Measurements from ENCODE around the gene CNR1.

The CNR1 gene

GRCh38 chr6:88165087-88165843 lies 882 bp downstream of the CNR1 start:
- no peak for DNase-seq
- TF ChIP-seq POLR2A (IDR thresholded peaks at IDR 0.05; ENCODE audit: low read length) (no peak), GATA1 (IDR thresholded peaks at IDR 0.05; ENCODE audit: low read depth, low read length) (no peak)

DNA sequence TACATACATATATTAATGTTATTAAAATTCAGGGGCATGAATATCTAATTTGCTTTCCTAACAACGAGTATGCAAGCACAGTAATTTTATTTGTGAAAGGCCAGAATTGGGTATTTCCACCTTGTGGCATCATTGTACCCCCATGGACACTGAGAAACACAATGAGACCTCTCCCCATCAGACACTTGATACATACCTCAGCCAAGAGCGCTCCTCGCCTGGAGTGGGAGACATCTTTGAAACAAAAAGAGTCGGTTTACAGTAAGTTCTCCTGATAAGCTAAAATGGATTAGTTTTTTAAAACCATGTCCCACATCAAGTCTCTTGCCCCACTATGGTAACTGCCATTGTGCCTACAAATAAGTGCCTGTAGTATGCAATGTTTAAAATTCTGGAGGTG lies 2.1 kb downstream of the CNR1 start:
- no peak for TF ChIP-seq GATA1 (IDR thresholded peaks at IDR 0.05; ENCODE audit: low read depth, low read length)
- DNase-seq: no peak

DNA sequence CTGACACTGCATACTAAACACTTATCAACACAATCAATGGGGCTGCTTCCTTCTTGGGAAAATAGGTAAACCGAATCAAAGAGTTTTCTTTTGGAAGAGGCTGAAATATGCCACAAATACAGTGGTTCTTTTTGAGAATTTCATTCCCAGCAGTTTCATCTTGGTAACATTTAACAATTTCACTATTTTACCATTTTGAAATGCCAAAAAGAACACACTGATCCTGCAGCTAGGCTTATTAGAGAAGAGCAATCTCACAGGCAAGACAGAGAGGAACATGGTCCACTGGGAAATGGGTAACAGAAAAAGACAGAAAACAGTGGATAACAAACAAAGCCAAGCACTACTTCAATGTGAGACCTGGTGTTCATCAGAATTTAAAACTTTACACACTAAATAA lies 2.5 kb downstream of the CNR1 start:
- TF ChIP-seq GATA1 (IDR thresholded peaks at IDR 0.05; ENCODE audit: low read depth, low read length) (no peak), POLR2A (IDR thresholded peaks at IDR 0.05; ENCODE audit: low read length) (no peak)
- no peak for DNase-seq

GRCh38 chr6:88161940-88162339 lies 4.2 kb downstream of the CNR1 start:
- TF ChIP-seq GATA1 (IDR thresholded peaks at IDR 0.05; ENCODE audit: low read depth, low read length) (no peak), POLR2A (IDR thresholded peaks at IDR 0.05; ENCODE audit: low read length) (no peak)
- DNase-seq: no peak

- TF ChIP-seq GATA1 (IDR thresholded peaks at IDR 0.05; ENCODE audit: low read depth, low read length) (no peak), POLR2A (IDR thresholded peaks at IDR 0.05; ENCODE audit: low read length) (no peak)
- no peak for DNase-seq
Observed at GRCh38 chr6:88157106-88157505, 9.0 kb downstream of the CNR1 start.

- TF ChIP-seq GATA1 (IDR thresholded peaks at IDR 0.05; ENCODE audit: low read depth, low read length) (no peak), POLR2A (IDR thresholded peaks at IDR 0.05; ENCODE audit: low read length) (no peak)
- no peak for DNase-seq
Observed at GRCh38 chr6:88145298-88145963, 20.7 kb downstream of the CNR1 start.

DNA sequence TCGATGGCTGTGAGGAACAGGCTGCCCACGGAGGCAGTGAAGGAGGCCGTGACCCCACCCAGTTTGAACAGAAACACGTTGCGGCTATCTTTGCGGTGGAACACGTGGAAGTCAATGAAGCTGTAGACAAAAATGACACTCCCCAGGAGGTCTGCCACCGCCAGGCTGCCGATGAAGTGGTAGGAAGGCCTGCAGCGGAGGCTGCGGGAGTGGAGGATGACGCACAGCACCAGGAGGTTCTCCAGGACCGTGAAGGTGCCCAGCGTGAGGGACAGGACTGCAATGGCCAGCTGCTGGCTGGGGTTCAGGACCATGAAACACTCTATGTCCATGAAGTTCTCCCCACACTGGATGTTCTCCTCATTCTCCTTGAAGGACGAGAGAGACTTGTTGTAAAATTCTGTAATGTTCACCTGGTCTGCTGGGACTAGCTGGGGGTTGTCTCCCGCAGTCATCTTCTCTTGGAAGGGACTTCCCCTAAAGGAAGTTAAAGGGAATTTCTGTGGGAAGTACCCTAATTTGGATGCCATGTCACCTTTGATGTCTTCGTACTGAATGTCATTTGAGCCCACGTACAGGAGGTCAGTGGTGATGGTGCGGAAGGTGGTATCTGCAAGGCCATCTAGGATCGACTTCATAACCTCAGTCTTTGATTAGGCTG lies 21.4 kb downstream of the CNR1 start:
- TF ChIP-seq POLR2A (IDR thresholded peaks at IDR 0.05; ENCODE audit: low read length): no peak
- TF ChIP-seq GATA1 (IDR thresholded peaks at IDR 0.05; ENCODE audit: low read depth, low read length): no peak
- no peak for DNase-seq

DNA sequence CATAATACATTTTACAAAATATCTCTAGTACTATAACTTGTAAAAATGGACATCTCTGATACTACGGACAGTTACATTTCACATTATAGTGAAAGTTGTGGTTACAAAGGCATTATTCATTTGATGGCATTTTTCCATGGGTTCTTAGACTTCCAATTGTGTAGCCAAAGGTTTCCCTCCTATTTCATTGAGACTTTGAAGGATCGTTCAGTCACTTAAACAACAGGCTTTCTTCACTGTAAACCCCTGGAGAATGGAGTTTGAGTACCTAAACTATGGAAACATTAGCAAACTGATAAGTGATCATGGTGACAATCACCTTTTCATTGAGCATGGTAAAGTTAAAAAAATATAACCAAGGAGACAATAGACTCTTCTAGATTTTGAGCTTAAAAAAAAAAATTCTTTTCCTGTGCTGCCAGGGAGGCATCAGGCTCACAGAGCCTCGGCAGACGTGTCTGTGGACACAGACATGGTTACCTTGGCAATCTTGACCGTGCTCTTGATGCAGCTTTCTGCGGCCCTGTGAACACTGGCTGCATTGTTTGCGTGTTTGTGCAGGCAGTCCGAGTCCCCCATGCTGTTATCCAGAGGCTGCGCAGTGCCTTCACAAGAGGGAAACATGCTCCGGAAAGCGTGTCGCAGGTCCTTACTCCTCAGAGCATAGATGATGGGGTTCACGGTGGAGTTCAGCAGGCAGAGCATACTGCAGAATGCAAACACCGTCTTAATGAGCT lies 22.6 kb downstream of the CNR1 start:
- TF ChIP-seq POLR2A (IDR thresholded peaks at IDR 0.05; ENCODE audit: low read length) (no peak), GATA1 (IDR thresholded peaks at IDR 0.05; ENCODE audit: low read depth, low read length) (no peak)
- no peak for DNase-seq

DNA sequence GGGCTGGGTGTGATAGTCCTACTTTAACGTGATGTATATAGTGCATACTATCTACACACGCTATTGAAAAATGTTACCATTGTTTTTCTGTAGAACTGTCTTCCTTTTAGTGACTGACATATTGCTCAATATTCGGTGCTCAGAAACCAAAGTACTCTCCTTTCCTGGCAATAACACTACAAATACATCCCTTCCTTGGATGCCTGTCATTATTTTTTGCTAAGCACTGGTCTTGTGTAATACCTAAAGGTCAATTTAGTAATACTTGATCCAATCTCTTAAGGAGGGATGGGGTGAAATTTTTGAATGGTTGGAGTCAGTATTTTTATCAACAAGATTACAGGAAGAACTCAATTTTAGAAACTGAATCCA lies 23.9 kb downstream of the CNR1 start:
- TF ChIP-seq POLR2A (IDR thresholded peaks at IDR 0.05; ENCODE audit: low read length): no peak
- TF ChIP-seq GATA1 (IDR thresholded peaks at IDR 0.05; ENCODE audit: low read depth, low read length): no peak
- DNase-seq: no peak

GRCh38 chr6:88141561-88142296 lies 24.4 kb downstream of the CNR1 start:
- DNase-seq: no peak
- no peak for TF ChIP-seq GATA1 (IDR thresholded peaks at IDR 0.05; ENCODE audit: low read depth, low read length)
- no peak for TF ChIP-seq POLR2A (IDR thresholded peaks at IDR 0.05; ENCODE audit: low read length)

DNA sequence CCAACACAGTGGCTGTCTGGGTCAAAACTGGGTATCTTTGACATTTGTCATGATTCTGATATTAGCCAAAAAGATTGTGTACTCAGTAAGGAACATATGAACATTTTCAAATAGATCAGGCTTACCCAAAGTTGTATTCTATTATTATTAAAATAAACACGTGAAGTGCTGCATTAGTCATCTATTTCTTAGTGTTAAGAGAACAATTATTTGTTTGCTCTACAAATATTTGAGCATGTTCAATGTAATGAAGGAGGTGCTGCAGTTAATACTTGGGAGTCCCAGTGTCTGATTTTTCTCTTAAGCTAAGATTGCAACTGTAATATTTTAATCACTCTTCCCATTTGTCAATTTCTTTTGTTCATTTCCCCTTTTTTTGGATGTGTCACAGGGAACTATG lies 28.2 kb downstream of the CNR1 start:
- no peak for TF ChIP-seq POLR2A (IDR thresholded peaks at IDR 0.05; ENCODE audit: low read length)
- TF ChIP-seq GATA1 (IDR thresholded peaks at IDR 0.05; ENCODE audit: low read depth, low read length): no peak
- DNase-seq: no peak

DNA sequence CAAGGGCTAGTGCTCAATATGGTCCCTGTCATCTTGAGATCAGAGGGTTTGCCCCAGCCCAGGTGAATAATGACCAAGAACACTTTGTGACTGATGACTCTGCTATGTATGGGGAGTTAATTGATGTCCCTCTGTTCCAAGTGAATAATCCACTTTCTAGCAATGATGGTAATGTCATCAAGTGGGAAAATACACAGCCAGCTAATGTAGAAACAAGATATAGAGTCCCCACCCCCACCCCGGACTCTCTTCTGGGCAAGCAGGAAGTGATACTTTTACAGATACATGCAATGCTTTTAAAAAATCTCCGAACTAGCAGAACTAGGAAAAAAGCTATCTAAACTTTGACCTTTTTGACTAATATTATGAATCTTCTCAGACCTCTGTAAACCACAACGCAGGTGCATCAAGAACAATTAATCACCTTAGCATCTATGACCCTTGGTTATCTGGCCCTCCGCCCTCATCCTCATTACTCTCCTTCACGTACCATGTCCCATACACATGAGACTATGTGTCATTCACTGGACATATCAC lies 30.5 kb downstream of the CNR1 start:
- no peak for DNase-seq
- TF ChIP-seq POLR2A (IDR thresholded peaks at IDR 0.05; ENCODE audit: low read length): no peak
- no peak for TF ChIP-seq GATA1 (IDR thresholded peaks at IDR 0.05; ENCODE audit: low read depth, low read length)

DNA sequence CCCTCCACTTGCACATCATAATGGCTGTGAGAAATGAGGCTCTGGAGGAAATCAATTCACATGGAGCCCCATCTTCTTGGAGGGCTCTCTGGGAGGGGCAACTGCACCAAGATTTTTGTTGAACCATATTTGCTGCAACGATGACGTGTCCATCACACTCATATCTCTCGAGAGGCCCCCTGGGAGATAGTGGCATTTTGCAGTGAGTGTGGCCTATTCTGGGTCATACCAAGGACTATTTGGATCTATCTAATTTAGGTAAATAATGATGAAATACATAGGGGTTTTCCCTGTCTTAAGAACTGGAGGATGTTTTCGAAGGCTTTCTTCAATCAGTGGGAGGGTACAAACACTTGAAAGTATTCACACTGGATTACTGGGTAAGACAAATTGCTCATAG lies 31.6 kb downstream of the CNR1 start:
- DNase-seq: no peak
- TF ChIP-seq POLR2A (IDR thresholded peaks at IDR 0.05; ENCODE audit: low read length): no peak
- no peak for TF ChIP-seq GATA1 (IDR thresholded peaks at IDR 0.05; ENCODE audit: low read depth, low read length)

Data from erythroblast (primary cell).